HG03060 (cell line): ENCODE results near the gene PIF1.

Source experiments
- ATAC-seq: cut with Tn5 transposase; IDR thresholded peaks from one replicate; pipeline ENCODE4 v1.9.1; 2021; ENCODE audit warnings: low read depth, moderate number of reproducible peaks; ENCODE audit not compliant: unreplicated experiment

Gene PIF1

GRCh38 chr15:64779024-64779423 is 46.4 kb downstream of the PIF1 start:
- ATAC-seq, result no peak

GRCh38 chr15:64776402-64776786 is 49.1 kb downstream of the PIF1 start:
- ATAC-seq, result no peak

GRCh38 chr15:64775551-64776401 is 49.7 kb downstream of the PIF1 start, which contains the start of gene RBPMS2:
Gene RBPMS2 (minus strand): TSS chr15:64775589. CDS start chr15:64775319, 270 bp downstream.
- no peak for ATAC-seq

DNA sequence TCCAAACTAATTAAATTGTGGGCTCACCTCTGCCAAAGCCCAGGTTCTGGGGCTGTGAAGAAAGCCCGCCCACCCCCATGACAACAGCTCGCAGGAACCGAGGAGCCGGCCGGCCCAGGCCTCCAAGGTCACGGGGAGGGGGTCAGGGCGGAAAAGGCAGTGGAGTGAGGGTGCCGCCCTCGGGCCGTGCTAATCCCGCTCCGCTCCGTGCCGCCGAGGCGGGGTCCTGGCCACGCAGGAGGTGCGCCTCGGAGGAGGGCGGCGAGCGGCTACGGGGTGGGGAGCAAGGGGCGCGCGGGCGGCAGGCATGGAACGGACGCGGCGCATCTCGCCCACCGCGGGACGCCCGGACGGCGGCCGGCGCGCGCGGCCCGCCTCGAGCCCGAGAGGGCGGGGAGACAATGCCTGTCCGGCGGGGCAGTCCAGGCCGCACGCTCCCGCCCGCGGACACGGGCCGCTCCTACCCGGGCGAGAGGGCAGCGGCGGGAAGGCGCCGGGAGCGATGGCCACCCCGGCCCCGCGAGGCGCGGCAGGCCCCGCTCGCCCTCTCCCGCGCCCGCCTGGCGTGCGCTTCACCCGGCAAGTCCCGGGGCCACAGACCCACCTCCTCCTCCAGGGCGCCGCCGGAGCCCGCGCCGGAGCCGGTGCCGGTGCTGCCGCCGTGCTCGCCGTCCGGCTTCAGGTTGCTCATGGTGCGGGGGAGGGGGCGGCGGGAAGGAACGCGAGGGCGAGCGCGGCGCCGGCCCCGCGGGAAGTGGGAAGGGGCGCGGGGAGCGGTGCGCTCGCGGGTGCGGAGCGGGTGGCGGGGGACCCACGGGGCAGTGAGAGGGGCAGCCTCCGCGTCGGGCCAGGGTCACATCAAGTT is 50.6 kb downstream of the PIF1 start:
- no peak for ATAC-seq

GRCh38 chr15:64774037-64774628 is 51.3 kb downstream of the PIF1 start:
- ATAC-seq, result no peak

GRCh38 chr15:64773606-64774005 is 51.8 kb downstream of the PIF1 start:
- ATAC-seq, result no peak

- no peak for ATAC-seq
Observed at GRCh38 chr15:64772964-64773363, 52.5 kb downstream of the PIF1 start.

GRCh38 chr15:64772488-64772887 is 53.0 kb downstream of the PIF1 start:
- no peak for ATAC-seq

DNA sequence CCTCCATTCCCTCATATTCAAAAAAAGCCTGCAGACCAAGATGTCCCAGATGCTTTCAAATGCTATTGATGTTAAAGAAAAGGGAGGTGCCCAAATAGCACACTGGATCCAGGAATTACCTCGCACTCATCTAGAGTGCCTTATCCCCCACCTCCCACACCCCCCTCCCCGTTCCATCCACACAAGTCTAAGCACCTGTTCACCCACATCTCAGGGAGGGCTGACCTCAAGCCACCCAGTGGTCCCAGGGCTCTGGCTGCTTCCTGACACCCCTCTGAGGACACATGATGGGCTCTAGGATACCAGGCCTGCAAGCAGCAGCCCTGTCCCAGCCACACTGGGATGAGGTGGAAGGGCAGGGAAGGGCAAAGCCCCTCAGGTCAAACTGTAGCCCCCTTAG is 54.8 kb downstream of the PIF1 start:
- no peak for ATAC-seq

DNA sequence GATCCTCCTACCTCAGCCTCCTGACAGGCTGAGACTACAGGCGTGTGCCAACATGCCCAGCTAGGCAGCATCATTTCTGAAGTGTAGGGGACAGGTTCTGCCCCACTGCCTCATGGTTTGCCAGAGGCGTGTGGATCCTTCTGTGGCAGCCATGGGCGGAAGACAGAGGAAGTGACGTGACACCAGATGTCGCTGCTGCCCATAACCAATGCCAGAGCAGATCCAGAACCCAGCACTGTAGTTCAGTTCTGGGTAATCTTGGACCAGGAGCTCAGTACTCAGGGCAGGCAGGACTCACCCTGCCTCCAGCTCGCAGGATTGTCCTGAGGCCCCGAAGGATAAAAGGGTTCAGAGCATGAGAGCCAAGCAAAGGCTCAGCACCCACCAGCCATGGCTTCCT is 58.2 kb downstream of the PIF1 start:
- ATAC-seq, result no peak

GRCh38 chr15:64766058-64766457 is 59.4 kb downstream of the PIF1 start:
- ATAC-seq, result no peak
